Suprapubic skin (tissue), 4 donors: Measurements from ENCODE around the gene OR52I2. TPM values are rescaled to one million over a fixed set of nuclear protein-coding genes. Genes with fewer than 3 reads are reported as not detected.

Source experiments
- DNase-seq, 2 donors: peaks; one replicate each; pipeline ENCODE4 v3.0.0-alpha.2; 2019; ENCODE audit warnings: low spot score in 2 of 2
- H3K27ac ChIP-seq: fragments of 200-600 bp; sonication (generic); one replicate; pipeline ENCODE4 v1.5.1; 2019
- H3K27me3 ChIP-seq: fragments of 200-600 bp; sonication (generic); one replicate; pipeline ENCODE4 v1.5.1; 2019
- H3K36me3 ChIP-seq: fragments of 200-600 bp; sonication (generic); one replicate; pipeline ENCODE4 v1.5.1; 2019
- H3K4me1 ChIP-seq: fragments of 200-600 bp; sonication (generic); one replicate; pipeline ENCODE4 v1.5.1; 2019
- H3K4me3 ChIP-seq: fragments of 200-600 bp; sonication (generic); one replicate; pipeline ENCODE4 v1.5.1; 2019; ENCODE audit warnings: mild to moderate bottlenecking
- H3K9me3 ChIP-seq: fragments of 200-600 bp; sonication (generic); one replicate; pipeline ENCODE4 v1.5.1; 2019
- CTCF ChIP-seq, 2 donors: fragments of 200-600 bp in 1 of 2; fragments of 450-650 bp in 1 of 2; sonication (generic) in 1 of 2; IDR thresholded peaks; one replicate each; pipeline ENCODE4 v1.5.1; 2016 to 2019; ENCODE audit warnings: antibody characterized with exemption in 2 of 2, mild to moderate bottlenecking in 1 of 2, moderate library complexity in 1 of 2
- EP300 ChIP-seq: sonication (generic); formaldehyde crosslinking; IDR thresholded peaks from one replicate; pipeline ENCODE4 v1.6.1; 2017; ENCODE audit warnings: antibody characterized with exemption
- POLR2A ChIP-seq, 2 donors: fragments of 450-650 bp; IDR thresholded peaks; one replicate each; pipeline ENCODE4 v1.6.1; 2017; ENCODE audit warnings: antibody characterized with exemption in 2 of 2, mild to moderate bottlenecking in 2 of 2, moderate library complexity in 2 of 2
- POLR2AphosphoS5 ChIP-seq, 3 donors: sonication (generic); formaldehyde crosslinking; IDR thresholded peaks; one replicate each; pipeline ENCODE4 v1.6.1; 2017; ENCODE audit warnings: antibody characterized with exemption in 3 of 3
- WGBS: methylation state at CpG from one replicate; pipeline ENCODE4 v1.1.5; 2018; 5-methylcytosine and 5-hydroxymethylcytosine counted together
- total RNA-seq, 4 donors: library from RNA; depleted of rRNA; stranded (reverse); fragments of >200 nt; gene quantifications; one replicate each; pipeline ENCODE4 v1.1.0, GENCODE V29; 2016

OR52I2 gene
- total RNA-seq, 4 donors from 2014 or later, result not detected

- Histone ChIP-seq H3K36me3 (no peaks in the 10 kb centered on the region), H3K27ac (no peak overlapping the region), H3K27me3 (no peaks in the 10 kb centered on the region), H3K4me1 (no peaks in the 10 kb centered on the region), H3K4me3 (no peak overlapping the region), H3K9me3 (no peaks in the 10 kb centered on the region)
- 93% methylated on average over 1 of the region's 1 CpG for whole genome bisulfite sequencing
- no peak for DNase-seq
- TF ChIP-seq POLR2AphosphoS5 (IDR thresholded peaks at IDR 0.05), result no peak
- no peak for TF ChIP-seq EP300
- TF ChIP-seq CTCF (IDR thresholded peaks at IDR 0.05), result no peak
- no peak for TF ChIP-seq POLR2A (IDR thresholded peaks at IDR 0.05)
These were observed 1.4 kb upstream of the OR52I2 start for GRCh38 chr11:4580124-4580523.

GRCh38 chr11:4589017-4589416 is 7.5 kb downstream of the OR52I2 start:
- Histone ChIP-seq H3K27me3 (no peaks in the 10 kb centered on the region), H3K9me3 (no peaks in the 10 kb centered on the region), H3K4me3 (no peak overlapping the region), H3K4me1 (no peaks in the 10 kb centered on the region), H3K27ac (no peak overlapping the region), H3K36me3 (no peaks in the 10 kb centered on the region)
- TF ChIP-seq EP300, result no peak
- no peak for DNase-seq
- WGBS, result 86% methylated on average over 3 of the region's 3 CpGs

GRCh38 chr11:4593739-4594138 is 12.2 kb downstream of the OR52I2 start, which contains the start of gene OR52I1:
Gene OR52I1 (plus strand): TSS chr11:4594039. CDS start chr11:4594039, 0 bp downstream.
- no peaks in the 10 kb centered on the region for H3K9me3 ChIP-seq
- no peak for TF ChIP-seq CTCF (IDR thresholded peaks at IDR 0.05)
- no peak for TF ChIP-seq EP300
- no peak for TF ChIP-seq POLR2A (IDR thresholded peaks at IDR 0.05)
- no peak for TF ChIP-seq POLR2AphosphoS5 (IDR thresholded peaks at IDR 0.05)
- 63% methylated on average over 1 of the region's 1 CpG for WGBS
- H3K27ac ChIP-seq, result no peak within 1 kb of the TSS
- no peaks in the 10 kb centered on the region for H3K27me3 ChIP-seq
- H3K4me3 ChIP-seq, result no peak within 1 kb of the TSS
- DNase-seq, result no peak
- peaks cover 12% of the 10 kb centered on the region for H3K36me3 ChIP-seq
- no peaks in the 10 kb centered on the region for H3K4me1 ChIP-seq

GRCh38 chr11:4605057-4605456 is 23.5 kb downstream of the OR52I2 start:
- Histone ChIP-seq H3K4me3 (no peak overlapping the region), H3K9me3 (no peaks in the 10 kb centered on the region), H3K27ac (no peak overlapping the region), H3K27me3 (no peaks in the 10 kb centered on the region), H3K4me1 (peaks cover 24% of the 10 kb centered on the region), H3K36me3 (peaks cover 40% of the 10 kb centered on the region)
- 100% methylated on average over 2 of the region's 4 CpGs for WGBS
- DNase-seq, result no peak
- TF ChIP-seq POLR2A (IDR thresholded peaks at IDR 0.05), result no peak
- TF ChIP-seq CTCF (IDR thresholded peaks at IDR 0.05), result no peak
- TF ChIP-seq EP300, result no peak
- no peak for TF ChIP-seq POLR2AphosphoS5 (IDR thresholded peaks at IDR 0.05)

- H3K9me3 ChIP-seq, result no peaks in the 10 kb centered on the region
- H3K4me1 ChIP-seq, result peaks cover 24% of the 10 kb centered on the region
- no peak for DNase-seq
- peaks cover 26% of the 10 kb centered on the region for H3K36me3 ChIP-seq
- no peaks in the 10 kb centered on the region for H3K27me3 ChIP-seq
- TF ChIP-seq CTCF (IDR thresholded peaks at IDR 0.05), result no peak
- no peak for TF ChIP-seq EP300
- no peak for TF ChIP-seq POLR2AphosphoS5 (IDR thresholded peaks at IDR 0.05)
- TF ChIP-seq POLR2A (IDR thresholded peaks at IDR 0.05), result no peak
- no peak overlapping the region for H3K27ac ChIP-seq
- 45% methylated on average over 1 of the region's 1 CpG for WGBS
- H3K4me3 ChIP-seq, result peak overlapping the region; percentile 65
These were observed 24.9 kb downstream of the OR52I2 start for GRCh38 chr11:4606231-4607015.
